Left ventricle myocardium inferior (tissue), 1 donor: ENCODE measurements around the gene DUSP28. TPM values are rescaled to one million over a fixed set of nuclear protein-coding genes. Genes with fewer than 3 reads are reported as not detected.
A peak's percentile ranks its signal among the peaks of the same experiment; 100 is the strongest.

Experiments used
- DNase-seq: peaks from one replicate; pipeline ENCODE4 v3.0.0-alpha.2; 2020
- H3K27ac ChIP-seq: fragments of 200-600 bp; replicated peaks from 2 replicates; pipeline ENCODE4 v1.8.0; 2021
- H3K27me3 ChIP-seq: fragments of 200-600 bp; 2 replicates; pipeline ENCODE4 v1.8.0; 2021; ENCODE audit warnings: low read depth
- H3K36me3 ChIP-seq: fragments of 200-600 bp; 2 replicates; pipeline ENCODE4 v1.8.0; 2021
- H3K4me1 ChIP-seq: fragments of 200-600 bp; 2 replicates; pipeline ENCODE4 v1.8.0; 2021
- H3K4me3 ChIP-seq: fragments of 200-600 bp; 2 replicates; pipeline ENCODE4 v1.8.0; 2021; ENCODE audit warnings: mild to moderate bottlenecking, moderate library complexity
- H3K9me3 ChIP-seq: fragments of 200-600 bp; replicated peaks from 2 replicates; pipeline ENCODE4 v1.8.0; 2021
- intact Hi-C: fragments of 100-400 bp; cut with micrococcal nuclease; formaldehyde crosslinking; loops from one replicate; pipeline ENCODE4 v1.11.0; 2022
- long read RNA-seq: library from polyadenylated mRNA; unstranded; transcript quantifications from one replicate; pipeline ENCODE4 v2.0.0, GENCODE V29; 2021
- total RNA-seq: library from RNA; stranded (reverse); fragmentation: NEBNext Ultra II Directional; extraction: Animal tissue kit (Norgen Biotek cat#: 25700); gene quantifications from one replicate; pipeline ENCODE4 v1.2.1, GENCODE V29; 2021
- TF ChIP-seq, protein P1 (sequence below): fragments of 200-600 bp; IDR thresholded peaks from 2 replicates; pipeline ENCODE4 v1.8.0; 2021; ENCODE audit warnings: antibody characterized with exemption, mild to moderate bottlenecking, borderline replicate concordance
- donor health status: DM: no; HTN: yes; CAD: no; lungs with severe emphysema.

The DUSP28 gene
- 19.3 TPM for total RNA-seq
- long read RNA-seq, transcript DUSP28-202 (2 exons, 3,461 nt): minor isoform, 7 of 20 reads
- long read RNA-seq, transcript DUSP28-201 (3 exons, 1,555 nt): major isoform, 9 of 20 reads
- long read RNA-seq, partial matches to known transcripts: 0 of 20 reads
- long read RNA-seq, other reads (novel, unspliced or antisense): 4 of 20 reads

- Histone ChIP-seq H3K4me3 (peak within 1 kb of the TSS; percentile 86), H3K36me3 (peaks cover 5% of the 10 kb centered on the region), H3K27me3 (no peaks in the 10 kb centered on the region), H3K27ac (peak within 1 kb of the TSS; percentile 99), H3K4me1 (peaks cover 62% of the 10 kb centered on the region), H3K9me3 (no peaks in the 10 kb centered on the region)
- peak; percentile 94 for DNase-seq
- TF ChIP-seq, protein P1, sequence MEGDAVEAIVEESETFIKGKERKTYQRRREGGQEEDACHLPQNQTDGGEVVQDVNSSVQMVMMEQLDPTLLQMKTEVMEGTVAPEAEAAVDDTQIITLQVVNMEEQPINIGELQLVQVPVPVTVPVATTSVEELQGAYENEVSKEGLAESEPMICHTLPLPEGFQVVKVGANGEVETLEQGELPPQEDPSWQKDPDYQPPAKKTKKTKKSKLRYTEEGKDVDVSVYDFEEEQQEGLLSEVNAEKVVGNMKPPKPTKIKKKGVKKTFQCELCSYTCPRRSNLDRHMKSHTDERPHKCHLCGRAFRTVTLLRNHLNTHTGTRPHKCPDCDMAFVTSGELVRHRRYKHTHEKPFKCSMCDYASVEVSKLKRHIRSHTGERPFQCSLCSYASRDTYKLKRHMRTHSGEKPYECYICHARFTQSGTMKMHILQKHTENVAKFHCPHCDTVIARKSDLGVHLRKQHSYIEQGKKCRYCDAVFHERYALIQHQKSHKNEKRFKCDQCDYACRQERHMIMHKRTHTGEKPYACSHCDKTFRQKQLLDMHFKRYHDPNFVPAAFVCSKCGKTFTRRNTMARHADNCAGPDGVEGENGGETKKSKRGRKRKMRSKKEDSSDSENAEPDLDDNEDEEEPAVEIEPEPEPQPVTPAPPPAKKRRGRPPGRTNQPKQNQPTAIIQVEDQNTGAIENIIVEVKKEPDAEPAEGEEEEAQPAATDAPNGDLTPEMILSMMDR: no peak
- intact Hi-C loops: no loop called here
Measured at GRCh38 chr2:240560084-240560479, at the start of gene DUSP28. Gene DUSP28, plus strand, starts transcription at chr2:240560357. Its CDS starts 328 bp downstream, at chr2:240560685.

DNA sequence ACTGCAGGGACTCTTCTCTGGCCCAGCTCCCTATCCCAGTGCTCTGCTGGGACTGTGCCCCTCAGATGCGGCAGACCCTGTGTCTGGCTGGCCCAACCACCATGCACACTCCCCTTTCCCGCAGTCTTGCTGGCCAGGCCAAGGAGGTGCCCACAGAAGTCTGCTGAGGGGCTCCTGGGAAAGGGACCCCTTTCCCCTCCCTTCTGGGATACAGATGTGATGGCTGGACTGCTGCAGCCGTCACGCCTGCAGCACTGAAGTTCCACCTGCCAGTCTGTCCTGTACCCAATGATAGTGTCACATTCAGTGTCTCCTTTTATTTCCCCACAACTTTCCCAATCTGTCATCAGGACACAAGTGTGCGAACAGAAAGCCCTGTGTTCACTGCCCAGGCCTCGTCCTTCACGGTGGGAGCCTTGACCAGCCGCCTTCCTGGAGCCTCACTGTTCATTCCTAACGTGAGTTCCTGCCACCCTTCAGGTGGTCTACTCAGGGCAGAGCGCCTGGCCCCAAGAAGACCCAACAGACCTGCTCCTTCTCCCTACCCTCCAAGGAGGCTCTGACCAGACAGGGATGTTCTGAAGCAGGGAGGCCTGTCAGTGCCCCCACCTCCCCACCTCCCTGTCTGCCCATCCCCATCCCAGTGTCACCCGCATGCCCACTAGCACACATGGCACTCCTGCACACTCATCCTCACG is 49.5 kb upstream of the DUSP28 start:
- intact Hi-C loops: no loop called here
- TF ChIP-seq, protein P1: no peak
- Histone ChIP-seq H3K4me1 (peaks cover 6% of the 10 kb centered on the region), H3K9me3 (no peaks in the 10 kb centered on the region), H3K27ac (no peak overlapping the region), H3K36me3 (peaks cover 11% of the 10 kb centered on the region), H3K4me3 (no peak overlapping the region), H3K27me3 (no peaks in the 10 kb centered on the region)
- no peak for DNase-seq

DNA sequence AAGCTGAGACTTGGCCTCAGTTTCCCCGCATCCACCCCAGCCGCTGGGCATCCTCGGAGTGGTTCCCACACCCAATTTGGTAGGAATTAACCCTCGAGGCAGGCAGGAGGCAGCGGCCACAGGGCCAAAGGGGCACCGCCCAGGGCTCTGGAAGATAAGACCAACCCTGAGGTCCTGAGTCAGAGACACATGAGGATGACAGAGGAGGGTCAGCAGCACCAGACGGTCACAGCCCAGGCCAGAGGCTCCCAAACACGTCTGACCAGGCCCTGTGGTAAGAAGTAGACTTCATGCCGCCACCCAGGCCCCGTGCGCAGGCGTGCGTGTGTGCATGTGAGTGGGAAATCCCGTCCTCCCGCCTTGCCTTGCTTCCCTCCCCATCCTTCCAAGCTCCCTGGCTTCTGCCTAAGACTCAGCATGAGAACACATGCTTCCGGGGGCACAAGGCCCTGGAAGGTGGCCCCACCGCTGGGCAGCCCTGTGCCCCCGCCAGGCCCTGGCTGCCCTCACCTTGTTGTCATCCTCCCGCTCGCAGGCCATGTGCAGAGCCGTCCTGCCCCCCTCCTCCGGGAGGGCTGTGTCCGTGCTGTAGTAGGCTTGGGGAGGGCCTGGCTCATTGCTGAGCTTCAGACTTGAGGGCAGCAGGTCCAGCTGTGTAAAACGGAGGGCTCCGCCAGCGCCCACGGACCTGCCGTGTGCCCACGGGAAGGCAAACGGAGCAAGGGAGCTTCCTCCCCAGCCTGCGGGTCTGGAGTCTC is 48.6 kb upstream of the DUSP28 start:
- DNase-seq: no peak
- Histone ChIP-seq H3K4me3 (no peak overlapping the region), H3K36me3 (peaks cover 11% of the 10 kb centered on the region), H3K27me3 (no peaks in the 10 kb centered on the region), H3K27ac (no peak overlapping the region), H3K9me3 (no peaks in the 10 kb centered on the region), H3K4me1 (peaks cover 6% of the 10 kb centered on the region)
- intact Hi-C loops: no loop called here
- TF ChIP-seq, protein P1: no peak

GRCh38 chr2:240512109-240512485 is 48.1 kb upstream of the DUSP28 start:
- peaks cover 11% of the 10 kb centered on the region for H3K36me3 ChIP-seq
- no peak for DNase-seq
- TF ChIP-seq, protein P1: no peak
- H3K9me3 ChIP-seq: no peaks in the 10 kb centered on the region
- no peak overlapping the region for H3K27ac ChIP-seq
- peaks cover 6% of the 10 kb centered on the region for H3K4me1 ChIP-seq
- no peak overlapping the region for H3K4me3 ChIP-seq
- H3K27me3 ChIP-seq: no peaks in the 10 kb centered on the region
- intact Hi-C loops: no loop called here

GRCh38 chr2:240512666-240513535 is 47.3 kb upstream of the DUSP28 start:
- Histone ChIP-seq H3K4me3 (no peak overlapping the region), H3K36me3 (peaks cover 11% of the 10 kb centered on the region), H3K4me1 (peaks cover 6% of the 10 kb centered on the region), H3K27me3 (peaks cover 2% of the 10 kb centered on the region), H3K9me3 (no peaks in the 10 kb centered on the region), H3K27ac (no peak overlapping the region)
- no peak for DNase-seq
- TF ChIP-seq, protein P1: no peak
- intact Hi-C loops: no loop called here
